Calu3 (cell line): ENCODE data around the gene RAP1B. TPM values are rescaled to one million over a fixed set of nuclear protein-coding genes. Genes with fewer than 3 reads are reported as not detected.

ENCODE experiments used
- BruUV-seq: library from RNA; stranded (reverse); fragments of 400-500 nt; replicated peaks from 2 replicates; lab custom pipeline; 2021; lab: Mats Ljungman, UMichigan
- CTCF ChIA-PET: fragments of 300-600 bp; sonication (Branson Sonifier 250); formaldehyde crosslinking; loops from one replicate; lab custom pipeline; 2022; ENCODE audit warnings: antibody characterized with exemption; lab: Charles Lee
- DNase-seq: peaks from one replicate; pipeline ENCODE4 v3.0.0; 2022
- H3K27ac Mint-ChIP-seq: one replicate; pipeline ENCODE4 v1.8.0; 2022; ENCODE audit warnings: mixed read lengths; ENCODE audit not compliant: unreplicated experiment
- H3K27me3 Mint-ChIP-seq: one replicate; pipeline ENCODE4 v1.8.0; 2022; ENCODE audit warnings: mixed read lengths; ENCODE audit not compliant: unreplicated experiment
- H3K36me3 Mint-ChIP-seq: one replicate; pipeline ENCODE4 v1.8.0; 2022; ENCODE audit warnings: mild to moderate bottlenecking, moderate library complexity, mixed read lengths; ENCODE audit not compliant: insufficient read depth, unreplicated experiment
- H3K4me1 Mint-ChIP-seq: one replicate; pipeline ENCODE4 v1.8.0; 2022; ENCODE audit warnings: mild to moderate bottlenecking, low read depth, mixed read lengths; ENCODE audit not compliant: unreplicated experiment
- H3K4me3 Mint-ChIP-seq: one replicate; pipeline ENCODE4 v1.8.0; 2022; ENCODE audit warnings: mild to moderate bottlenecking, low read depth, moderate library complexity, mixed read lengths; ENCODE audit not compliant: unreplicated experiment
- H3K9me3 Mint-ChIP-seq: one replicate; pipeline ENCODE4 v1.8.0; 2022; ENCODE audit warnings: low read depth, mixed read lengths; ENCODE audit not compliant: unreplicated experiment
- intact Hi-C: fragments of 100-400 bp; cut with micrococcal nuclease; formaldehyde crosslinking; loops from one replicate; pipeline ENCODE4 v1.10.0; 2022; ENCODE audit not compliant: unreplicated experiment
- total RNA-seq: library from RNA; stranded (reverse); gene quantifications from 2 replicates; pipeline ENCODE4 v1.2.3, GENCODE V29; 2022
- TF ChIP-seq, protein P1 (sequence below): fragments of 200-600 bp; IDR thresholded peaks from one replicate; pipeline ENCODE4 v1.8.0; 2022; ENCODE audit warnings: antibody characterized with exemption; ENCODE audit not compliant: unreplicated experiment

The RAP1B gene
- total RNA-seq, 1 experiment from 2014 or later = 159 TPM

DNA sequence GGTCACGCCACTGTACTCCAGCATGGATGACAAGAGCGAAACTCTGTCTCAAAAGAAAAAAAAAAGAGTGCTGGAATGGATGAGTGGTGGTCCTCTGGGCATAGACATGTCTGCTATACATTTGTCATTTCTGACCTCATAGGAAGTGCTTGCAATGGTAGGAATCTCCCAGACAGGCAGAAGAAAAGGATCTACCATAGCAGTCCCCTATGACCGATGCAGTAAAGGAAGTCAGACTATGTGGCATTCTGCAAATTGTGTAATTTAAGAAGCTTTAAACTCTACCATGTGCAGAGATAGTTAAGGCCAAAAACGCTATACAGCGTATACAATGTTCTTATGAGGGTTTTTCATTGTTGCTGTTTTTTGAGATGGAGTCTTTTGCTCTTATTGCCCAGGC lies 24.7 kb upstream of the RAP1B start:
- Mint-ChIP-seq H3K36me3 (peaks cover 6% of the 10 kb centered on the region), H3K27ac (no peak overlapping the region), H3K27me3 (no peaks in the 10 kb centered on the region), H3K4me3 (no peak overlapping the region), H3K4me1 (peaks cover 9% of the 10 kb centered on the region), H3K9me3 (peaks cover 5% of the 10 kb centered on the region)
- intact Hi-C loops = no loop called here
- no TSS peak for BruUV-seq
- CTCF ChIA-PET = interaction anchor here (0.6 kb wide), 1 partner anchor 134 kb away, joined by 5 read pairs; no protein-coding TSS in a partner anchor
- TF ChIP-seq, protein P1, sequence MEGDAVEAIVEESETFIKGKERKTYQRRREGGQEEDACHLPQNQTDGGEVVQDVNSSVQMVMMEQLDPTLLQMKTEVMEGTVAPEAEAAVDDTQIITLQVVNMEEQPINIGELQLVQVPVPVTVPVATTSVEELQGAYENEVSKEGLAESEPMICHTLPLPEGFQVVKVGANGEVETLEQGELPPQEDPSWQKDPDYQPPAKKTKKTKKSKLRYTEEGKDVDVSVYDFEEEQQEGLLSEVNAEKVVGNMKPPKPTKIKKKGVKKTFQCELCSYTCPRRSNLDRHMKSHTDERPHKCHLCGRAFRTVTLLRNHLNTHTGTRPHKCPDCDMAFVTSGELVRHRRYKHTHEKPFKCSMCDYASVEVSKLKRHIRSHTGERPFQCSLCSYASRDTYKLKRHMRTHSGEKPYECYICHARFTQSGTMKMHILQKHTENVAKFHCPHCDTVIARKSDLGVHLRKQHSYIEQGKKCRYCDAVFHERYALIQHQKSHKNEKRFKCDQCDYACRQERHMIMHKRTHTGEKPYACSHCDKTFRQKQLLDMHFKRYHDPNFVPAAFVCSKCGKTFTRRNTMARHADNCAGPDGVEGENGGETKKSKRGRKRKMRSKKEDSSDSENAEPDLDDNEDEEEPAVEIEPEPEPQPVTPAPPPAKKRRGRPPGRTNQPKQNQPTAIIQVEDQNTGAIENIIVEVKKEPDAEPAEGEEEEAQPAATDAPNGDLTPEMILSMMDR = no peak
- no peak for DNase-seq

- TF ChIP-seq, protein P1 = no peak
- Mint-ChIP-seq H3K27me3 (no peaks in the 10 kb centered on the region), H3K36me3 (peaks cover 6% of the 10 kb centered on the region), H3K9me3 (peaks cover 7% of the 10 kb centered on the region), H3K27ac (no peak overlapping the region), H3K4me3 (no peak overlapping the region), H3K4me1 (peaks cover 9% of the 10 kb centered on the region)
- no TSS peak for BruUV-seq
- CTCF ChIA-PET = interaction anchor here (0.7 to 1.2 kb wide), 2 partner anchors 8 to 1667 kb away, joined by 3 to 5 read pairs; no protein-coding TSS in a partner anchor
- intact Hi-C loops = no loop called here
- DNase-seq = no peak
Measured at GRCh38 chr12:68587448-68587873, 23.2 kb upstream of the RAP1B start.

GRCh38 chr12:68589194-68589593 lies 21.5 kb upstream of the RAP1B start:
- Mint-ChIP-seq H3K36me3 (peaks cover 6% of the 10 kb centered on the region), H3K27me3 (no peaks in the 10 kb centered on the region), H3K9me3 (peaks cover 7% of the 10 kb centered on the region), H3K4me1 (peaks cover 9% of the 10 kb centered on the region), H3K27ac (no peak overlapping the region), H3K4me3 (no peak overlapping the region)
- intact Hi-C loops = no loop called here
- TF ChIP-seq, protein P1 = no peak
- CTCF ChIA-PET = no interaction called here
- BruUV-seq = no TSS peak
- no peak for DNase-seq

GRCh38 chr12:68591734-68592418 lies 18.8 kb upstream of the RAP1B start:
- no TSS peak for BruUV-seq
- DNase-seq = no peak
- Mint-ChIP-seq H3K4me1 (no peaks in the 10 kb centered on the region), H3K27me3 (no peaks in the 10 kb centered on the region), H3K9me3 (peaks cover 7% of the 10 kb centered on the region), H3K36me3 (no peaks in the 10 kb centered on the region), H3K27ac (no peak overlapping the region), H3K4me3 (no peak overlapping the region)
- CTCF ChIA-PET = no interaction called here
- TF ChIP-seq, protein P1 = no peak
- intact Hi-C loops = no loop called here
